CD4-positive, alpha-beta T cell (primary cell): ENCODE results near the gene NYNRIN. TPM values are rescaled to one million over a fixed set of nuclear protein-coding genes. Genes with fewer than 3 reads are reported as not detected.
A peak's percentile ranks its signal among the peaks of the same experiment; 100 is the strongest.

Experiments
- ATAC-seq: fragments of 200-7000 bp; cut with Tn5 transposase; one replicate; pipeline ENCODE4 v1.10.0; 2022; ENCODE audit warnings: mild to moderate bottlenecking; ENCODE audit not compliant: poor library complexity
- CTCF ChIA-PET: fragments of 350-600 bp; sonication (Branson Sonifier 250); formaldehyde crosslinking; loops from one replicate; lab custom pipeline; 2021; ENCODE audit warnings: antibody characterized with exemption, inconsistent platforms; lab: Charles Lee
- POLR2A ChIA-PET: fragments of 350-600 bp; sonication (Branson Sonifier 250); formaldehyde crosslinking; loops from one replicate; lab custom pipeline; 2021; ENCODE audit warnings: antibody characterized with exemption, inconsistent platforms; lab: Charles Lee
- DNase-seq, 14 experiments: peaks; one replicate each; pipeline ENCODE4 v3.0.0-alpha.2; 2013 to 2020; ENCODE audit warnings: mixed read lengths in 2 of 14
- H3K27ac ChIP-seq, 2 donors: one replicate each; pipeline versions ENCODE4 v1.5.1 to v1.7.0; 2013; ENCODE audit warnings: low read length in 2 of 2, low read depth in 1 of 2, mild to moderate bottlenecking in 1 of 2
- H3K27me3 ChIP-seq, 2 experiments: 1 replicate in 1 of 2; 2 replicates in 1 of 2; pipeline versions ENCODE4 v1.6.1 to v1.7.0; 2013; ENCODE audit warnings: low read length in 2 of 2, control low read depth in 1 of 2, mild to moderate bottlenecking in 1 of 2, moderate library complexity in 1 of 2; ENCODE audit not compliant: insufficient read depth in 2 of 2, control insufficient read depth in 1 of 2
- H3K36me3 ChIP-seq: one replicate; pipeline ENCODE4 v1.6.1; 2013; ENCODE audit warnings: low read length, control low read depth; ENCODE audit not compliant: insufficient read depth
- H3K4me1 ChIP-seq: one replicate; pipeline ENCODE4 v1.6.1; 2013; ENCODE audit warnings: low read length, control low read depth; ENCODE audit not compliant: insufficient read depth
- H3K4me3 ChIP-seq: one replicate; pipeline ENCODE4 v1.5.1; 2013; ENCODE audit warnings: mild to moderate bottlenecking, low read length, moderate library complexity
- H3K9me3 ChIP-seq, 2 experiments: 1 replicate in 1 of 2; 2 replicates in 1 of 2; pipeline versions ENCODE4 v1.6.1 to v1.7.0; 2013; ENCODE audit warnings: low read length in 2 of 2, mild to moderate bottlenecking in 2 of 2, control low read depth in 1 of 2, moderate library complexity in 1 of 2; ENCODE audit not compliant: control insufficient read depth in 1 of 2, insufficient read depth in 1 of 2
- H3K27ac Mint-ChIP-seq: one replicate; pipeline ENCODE4 v1.8.0; 2020; ENCODE audit warnings: mixed read lengths
- H3K27me3 Mint-ChIP-seq: one replicate; pipeline ENCODE4 v1.8.0; 2021; ENCODE audit warnings: mixed read lengths
- H3K36me3 Mint-ChIP-seq: one replicate; pipeline ENCODE4 v1.8.0; 2021; ENCODE audit warnings: low read depth, mixed read lengths
- H3K4me1 Mint-ChIP-seq: one replicate; pipeline ENCODE4 v1.8.0; 2021; ENCODE audit warnings: low read depth, mixed read lengths
- H3K4me3 Mint-ChIP-seq: one replicate; pipeline ENCODE4 v1.8.0; 2020; ENCODE audit warnings: mild to moderate bottlenecking, mixed read lengths
- H3K9me3 Mint-ChIP-seq: one replicate; pipeline ENCODE4 v1.8.0; 2020; ENCODE audit warnings: mixed read lengths
- intact Hi-C, 2 experiments: fragments of 100-400 bp; cut with DNase I in 1 of 2; cut with micrococcal nuclease in 1 of 2; formaldehyde crosslinking; loops; one replicate each; pipeline versions ENCODE4 v1.15.1 to v1.9.0; 2023 to 2025; cut with DNase I, micrococcal nuclease
- total RNA-seq, 174 experiments: library from RNA in 2 of 174; stranded (reverse) in 2 of 174; gene quantifications; one replicate each; pipeline ENCODE4 v1.2.3 and lab custom pipeline; 2021 to 2026
- TF ChIP-seq, protein P1 (sequence below): fragments of 200-600 bp; IDR thresholded peaks from one replicate; pipeline ENCODE4 v1.8.0; 2022; ENCODE audit warnings: antibody characterized with exemption, mild to moderate bottlenecking

NYNRIN gene
- total RNA-seq, 2 experiments from 2014 or later, result 0.08 to 0.25 TPM

DNA sequence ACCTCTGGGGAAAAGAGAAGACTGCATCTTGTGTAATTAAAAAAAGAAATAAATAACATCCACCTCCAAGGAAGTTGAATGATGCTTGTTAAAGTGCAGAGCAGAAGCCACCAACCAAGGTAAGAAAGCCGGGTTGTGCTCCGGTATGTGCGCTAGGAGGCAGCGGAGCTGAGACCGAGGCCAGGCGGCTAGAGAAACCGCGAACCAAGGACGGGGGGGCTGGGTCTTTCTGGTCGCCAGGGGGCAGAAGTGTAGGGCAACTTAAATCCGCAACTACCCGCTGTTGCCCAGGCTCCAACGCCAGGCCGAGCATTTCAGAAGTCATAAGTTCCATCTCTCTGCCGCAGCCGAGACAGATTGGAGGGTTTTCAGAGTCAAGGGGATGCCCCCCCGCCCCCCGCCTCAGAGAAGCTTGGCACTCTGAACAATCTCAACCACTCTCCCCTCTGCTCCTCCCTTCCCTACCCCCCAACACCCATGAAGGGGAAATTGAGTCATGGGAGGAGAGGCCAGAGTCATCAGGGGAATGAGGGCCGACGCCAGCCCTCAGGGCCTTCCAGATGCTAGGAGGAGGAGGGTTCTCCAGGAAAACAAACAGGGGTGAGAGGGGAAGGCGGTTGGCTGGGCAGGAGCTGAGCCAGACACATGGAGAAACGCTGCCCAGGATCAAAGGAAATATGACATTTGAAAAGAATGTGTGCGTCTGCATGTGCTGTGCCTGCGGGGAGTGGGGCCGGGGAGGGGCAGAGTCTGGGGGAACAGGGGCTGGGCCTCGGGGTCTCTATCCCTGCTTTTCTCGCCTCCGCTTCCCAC lies 33.0 kb upstream of the NYNRIN start:
- Mint-ChIP-seq H3K27me3 (peaks cover 65% of the 10 kb centered on the region), H3K4me1 (peaks cover 30% of the 10 kb centered on the region)
- POLR2A ChIA-PET, result interaction anchor here (0.6 to 2.0 kb wide), 4 partner anchors 17 to 71 kb away, joined by 3 to 14 read pairs (median 5); partner anchors contain the start of genes CBLN3 and KHNYN

DNA sequence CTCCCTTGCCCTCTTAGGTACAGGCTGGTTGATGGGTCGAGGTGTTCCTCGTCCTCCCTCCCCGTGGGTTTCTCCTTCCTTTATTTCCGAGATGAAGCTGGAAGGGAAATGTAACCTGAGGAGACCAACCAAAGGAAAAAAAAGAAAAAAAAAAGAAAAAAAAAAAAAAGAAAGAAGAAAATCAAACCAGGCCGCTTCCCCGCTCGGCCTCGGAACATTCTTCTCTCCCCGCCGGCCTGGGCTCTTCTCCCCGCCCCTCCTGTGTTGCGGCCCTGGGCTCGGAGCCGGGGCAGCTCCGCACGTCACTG lies 32.4 kb upstream of the NYNRIN start:
- H3K27ac Mint-ChIP-seq, result no peak overlapping the region
- DNase-seq, result peak in 1 of 14 experiments; percentile 34
- no peaks in the 10 kb centered on the region for H3K36me3 ChIP-seq
- no peak for ATAC-seq
- ChIA-PET POLR2A (interaction anchor here (0.6 to 2.0 kb wide), 3 partner anchors 17 to 70 kb away, joined by 3 to 14 read pairs (median 7); partner anchors contain the start of genes CBLN3 and KHNYN), CTCF (interaction anchor here (0.6 to 2.1 kb wide), 8 partner anchors 21 to 70 kb away, joined by 3 to 25 read pairs (median 3); partner anchors contain the start of genes CBLN3 and KHNYN)
- peak overlapping the region; percentile 31 for H3K4me3 ChIP-seq
- H3K4me3 Mint-ChIP-seq, result no peak overlapping the region
- H3K27me3 Mint-ChIP-seq, result peaks cover 67% of the 10 kb centered on the region
- TF ChIP-seq, protein P1, sequence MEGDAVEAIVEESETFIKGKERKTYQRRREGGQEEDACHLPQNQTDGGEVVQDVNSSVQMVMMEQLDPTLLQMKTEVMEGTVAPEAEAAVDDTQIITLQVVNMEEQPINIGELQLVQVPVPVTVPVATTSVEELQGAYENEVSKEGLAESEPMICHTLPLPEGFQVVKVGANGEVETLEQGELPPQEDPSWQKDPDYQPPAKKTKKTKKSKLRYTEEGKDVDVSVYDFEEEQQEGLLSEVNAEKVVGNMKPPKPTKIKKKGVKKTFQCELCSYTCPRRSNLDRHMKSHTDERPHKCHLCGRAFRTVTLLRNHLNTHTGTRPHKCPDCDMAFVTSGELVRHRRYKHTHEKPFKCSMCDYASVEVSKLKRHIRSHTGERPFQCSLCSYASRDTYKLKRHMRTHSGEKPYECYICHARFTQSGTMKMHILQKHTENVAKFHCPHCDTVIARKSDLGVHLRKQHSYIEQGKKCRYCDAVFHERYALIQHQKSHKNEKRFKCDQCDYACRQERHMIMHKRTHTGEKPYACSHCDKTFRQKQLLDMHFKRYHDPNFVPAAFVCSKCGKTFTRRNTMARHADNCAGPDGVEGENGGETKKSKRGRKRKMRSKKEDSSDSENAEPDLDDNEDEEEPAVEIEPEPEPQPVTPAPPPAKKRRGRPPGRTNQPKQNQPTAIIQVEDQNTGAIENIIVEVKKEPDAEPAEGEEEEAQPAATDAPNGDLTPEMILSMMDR, result no peak
- no peaks in the 10 kb centered on the region for H3K36me3 Mint-ChIP-seq
- H3K27me3 ChIP-seq, result peaks cover 49 to 67% of the 10 kb centered on the region in 2 experiments
- no peak overlapping the region for H3K27ac ChIP-seq
- no peaks in the 10 kb centered on the region for H3K9me3 Mint-ChIP-seq
- intact Hi-C loops, result loop anchor here in 1 of 2 experiments (2.0 kb wide), 1 partner anchor 66 kb away; no protein-coding TSS in a partner anchor
- H3K9me3 ChIP-seq, result peaks cover 0 to 22% of the 10 kb centered on the region in 2 experiments
- H3K4me1 ChIP-seq, result peaks cover 39% of the 10 kb centered on the region
- peaks cover 30% of the 10 kb centered on the region for H3K4me1 Mint-ChIP-seq

More for the DNA sequence above, 33.0 kb upstream of the NYNRIN start:
- no peak overlapping the region for H3K27ac ChIP-seq
- peak in 13 of 14 experiments; percentile 29 to 84 (median 55) for DNase-seq
- H3K4me3 ChIP-seq, result peak overlapping the region; percentile 31
- H3K9me3 ChIP-seq, result peaks cover 0 to 22% of the 10 kb centered on the region in 2 experiments
- H3K4me1 ChIP-seq, result peaks cover 39% of the 10 kb centered on the region
- H3K27ac Mint-ChIP-seq, result no peak overlapping the region
- peaks cover 50 to 67% of the 10 kb centered on the region in 2 experiments for H3K27me3 ChIP-seq
- intact Hi-C loops, result loop anchor here (1.0 to 2.0 kb wide), 2 partner anchors 67 to 70 kb away; no protein-coding TSS in a partner anchor
- no peaks in the 10 kb centered on the region for H3K9me3 Mint-ChIP-seq
- no peaks in the 10 kb centered on the region for H3K36me3 ChIP-seq
- peak; percentile 57 for ATAC-seq
- peak overlapping the region; percentile 63 for H3K4me3 Mint-ChIP-seq
- TF ChIP-seq, protein P1, result peak; percentile 36
- no peaks in the 10 kb centered on the region for H3K36me3 Mint-ChIP-seq
- CTCF ChIA-PET, result interaction anchor here (0.6 to 2.1 kb wide), 9 partner anchors 21 to 71 kb away, joined by 3 to 25 read pairs (median 3); partner anchors contain the start of genes CBLN3, KHNYN and RIPK3

DNA sequence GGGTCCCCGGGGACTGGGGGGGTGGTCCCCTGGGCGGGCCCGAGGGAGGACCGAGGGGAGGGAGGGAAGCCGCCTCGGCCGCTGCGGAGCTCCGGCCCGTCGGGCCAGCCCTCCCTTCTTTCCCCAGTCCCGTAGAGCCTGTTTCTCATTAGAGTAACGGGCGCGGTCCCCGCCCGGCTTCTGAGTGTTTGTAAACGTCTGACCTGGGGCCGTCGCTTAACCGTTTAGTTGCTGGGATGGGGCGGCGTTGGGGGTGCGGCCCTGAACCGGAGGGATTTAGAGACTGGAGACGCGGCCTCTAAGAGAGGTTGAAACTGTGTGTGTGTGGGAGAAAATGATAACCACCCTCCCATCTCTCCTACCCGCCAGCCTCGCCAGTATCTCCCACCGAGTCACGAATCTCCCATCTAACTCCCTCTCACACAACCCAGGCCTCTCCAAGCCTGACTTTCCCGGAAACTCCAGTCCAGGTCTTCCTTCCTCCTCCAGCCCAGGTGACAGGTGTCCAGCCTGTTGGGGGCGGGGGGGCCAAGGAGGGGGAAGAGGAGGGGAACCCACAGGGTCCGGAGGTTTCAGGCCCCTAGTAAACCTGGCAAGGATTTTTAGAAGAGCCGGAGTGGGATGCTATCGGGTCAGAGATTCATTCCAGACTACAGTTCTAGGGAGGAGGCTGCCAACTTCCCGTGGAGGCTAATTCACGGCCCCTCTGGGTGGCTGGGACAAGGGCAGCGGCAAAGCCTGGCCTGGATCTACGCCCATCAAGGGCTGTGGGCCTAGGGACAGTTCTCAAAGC lies 31.9 kb upstream of the NYNRIN start:
- Mint-ChIP-seq H3K4me3 (peak overlapping the region; percentile 76), H3K27ac (no peak overlapping the region), H3K27me3 (peaks cover 65% of the 10 kb centered on the region), H3K9me3 (no peaks in the 10 kb centered on the region), H3K36me3 (no peaks in the 10 kb centered on the region), H3K4me1 (peaks cover 30% of the 10 kb centered on the region)
- Histone ChIP-seq H3K4me1 (peaks cover 39% of the 10 kb centered on the region), H3K9me3 (peaks cover 0 to 22% of the 10 kb centered on the region in 2 experiments), H3K27ac (no peak overlapping the region), H3K27me3 (peaks cover 49 to 67% of the 10 kb centered on the region in 2 experiments), H3K4me3 (peak overlapping the region; percentile 31), H3K36me3 (no peaks in the 10 kb centered on the region)
- intact Hi-C loops, result loop anchor here in 1 of 2 experiments (2.0 kb wide), 1 partner anchor 66 kb away; no protein-coding TSS in a partner anchor
- TF ChIP-seq, protein P1, result no peak
- peak in 4 of 14 experiments; percentile 5 to 50 (median 16) for DNase-seq
- POLR2A ChIA-PET, result interaction anchor here (1.2 to 2.0 kb wide), 2 partner anchors 64 to 70 kb away, joined by 7 to 14 read pairs; partner anchors contain the start of genes CBLN3 and KHNYN
- ATAC-seq, result peak; percentile 38
- CTCF ChIA-PET, result interaction anchor here (1.6 to 2.1 kb wide), 2 partner anchors 65 to 70 kb away, joined by 22 to 25 read pairs; no protein-coding TSS in a partner anchor
